Activated CD4-positive, alpha-beta T cell treated with anti-CD3 and anti-CD28 coated beads, Interleukin-2, amount 50 U/mL, for 4 hours (primary cell): ENCODE results near the gene GTF3C2.

Source experiments
- DNase-seq, 2 experiments: peaks; one replicate each; pipeline ENCODE4 v3.0.0-alpha.2; 2020

GTF3C2 gene

DNA sequence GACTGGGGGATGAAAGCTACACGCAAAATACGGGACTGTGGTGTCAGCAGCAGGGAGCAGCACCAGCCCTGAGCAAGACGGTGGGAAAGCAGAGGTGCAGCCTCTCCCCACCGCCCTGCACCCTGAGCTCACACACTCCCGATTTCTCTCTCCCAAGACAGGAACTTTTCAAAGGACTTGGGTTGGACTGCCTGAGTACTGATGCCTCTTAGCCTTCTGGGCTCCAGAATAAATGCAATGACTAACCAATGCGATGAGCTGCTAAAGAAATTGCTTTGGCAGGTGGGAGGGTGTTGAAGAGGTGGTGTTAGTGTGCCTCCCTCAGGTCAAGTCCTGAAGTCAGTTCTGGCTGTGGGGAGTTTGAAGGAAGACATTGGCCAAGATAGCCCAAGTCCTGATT lies 64.7 kb downstream of the GTF3C2 start:
- no peak for DNase-seq

- no peak for DNase-seq
These were observed 66.0 kb downstream of the GTF3C2 start for GRCh38 chr2:27290549-27290948.

DNA sequence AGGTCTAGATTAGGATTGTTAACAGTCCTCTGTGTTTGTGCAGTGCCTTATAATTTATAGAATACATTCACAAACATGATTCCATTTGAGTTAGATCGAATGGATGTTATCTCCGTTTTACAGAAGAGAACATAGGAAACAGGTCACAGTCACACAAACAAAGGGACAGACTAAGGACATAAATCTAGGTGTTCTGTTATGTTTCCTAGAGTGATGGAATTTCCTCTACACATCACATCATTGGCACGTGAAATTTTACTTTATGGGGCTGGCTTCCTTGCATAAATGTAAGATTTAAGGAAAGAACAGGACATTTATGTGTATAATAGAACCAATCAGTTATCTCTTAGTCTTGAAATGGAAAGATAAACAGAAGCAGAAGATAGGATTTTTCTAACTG lies 68.0 kb downstream of the GTF3C2 start:
- DNase-seq = no peak

- DNase-seq = no peak
These were observed 71.1 kb downstream of the GTF3C2 start for GRCh38 chr2:27285481-27285880.

GRCh38 chr2:27284996-27285395 lies 71.6 kb downstream of the GTF3C2 start:
- DNase-seq = no peak

DNA sequence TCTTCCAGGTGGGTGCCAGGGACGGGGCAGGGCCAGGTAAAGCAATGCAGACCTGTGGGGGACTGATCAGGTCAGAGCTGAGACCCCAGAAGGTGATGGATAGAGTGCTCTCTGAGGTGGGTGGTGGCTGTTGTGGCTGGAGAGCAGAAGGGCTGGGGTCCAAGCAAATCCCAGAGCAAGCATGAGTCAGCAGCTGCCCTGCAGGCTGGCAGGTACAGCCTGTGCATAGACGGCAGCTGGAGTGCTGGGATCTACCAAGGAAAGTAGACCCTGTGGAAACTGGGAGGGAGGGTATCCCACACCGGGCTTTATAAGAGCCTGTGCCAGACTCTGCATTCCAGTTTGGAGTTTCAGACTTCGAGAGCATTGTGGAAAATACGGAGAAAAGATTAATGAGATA lies 73.7 kb downstream of the GTF3C2 start:
- DNase-seq = no peak

DNA sequence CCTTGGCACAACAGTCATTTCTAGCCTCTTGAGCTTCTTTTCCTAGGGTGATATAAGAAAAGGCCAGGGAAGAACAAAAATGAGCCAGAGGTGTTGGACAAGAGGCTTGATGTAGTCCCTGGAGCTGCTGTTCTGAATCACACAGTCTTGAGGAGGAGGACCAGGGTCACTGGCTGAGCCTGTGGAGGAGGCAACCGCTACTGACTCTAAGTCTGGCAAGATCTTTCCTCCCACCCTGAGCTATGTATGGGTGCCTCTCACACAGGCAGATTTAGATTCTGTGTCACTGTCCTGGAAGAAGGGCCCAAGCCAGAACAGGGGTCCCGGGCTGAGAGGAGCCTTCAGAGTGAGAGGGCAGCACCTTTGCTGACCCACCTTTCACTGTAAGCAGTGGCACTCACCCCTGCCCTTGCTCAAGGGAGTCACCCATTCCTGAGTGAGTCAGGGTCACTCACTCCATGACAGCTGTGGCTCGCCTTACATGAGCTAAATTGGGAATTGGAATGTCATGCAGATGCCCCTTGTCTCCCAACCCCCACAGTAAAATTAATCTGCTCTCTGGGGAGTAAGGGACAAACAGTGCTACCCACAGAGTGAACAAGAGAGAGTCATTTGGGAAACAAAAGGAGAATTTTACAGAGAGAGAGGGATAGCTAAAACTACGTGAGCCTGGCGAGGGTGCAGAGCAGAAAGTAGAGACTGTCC lies 74.6 kb downstream of the GTF3C2 start, which contains the start of gene TRIM54:
Gene TRIM54 (plus strand): TSS at position 575 of the 705 bp plus-strand sequence. CDS start 303 bp downstream, outside the sequence.
- DNase-seq = no peak

GRCh38 chr2:27281442-27281841 lies 75.1 kb downstream of the GTF3C2 start:
- DNase-seq = no peak

- no peak for DNase-seq
These were observed 75.7 kb downstream of the GTF3C2 start for GRCh38 chr2:27280826-27281225.

GRCh38 chr2:27278010-27278409 lies 78.6 kb downstream of the GTF3C2 start:
- DNase-seq = no peak
